Heart right ventricle (tissue), 16 donors: ENCODE data around the gene HSPA9. TPM values are rescaled to one million over a fixed set of nuclear protein-coding genes. Genes with fewer than 3 reads are reported as not detected.

Source experiments
- ATAC-seq, 8 donors: fragments of 200-7000 bp; cut with Tn5 transposase; one replicate each; pipeline ENCODE4 v1.9.1; 2020; ENCODE audit warnings: mild to moderate bottlenecking in 8 of 8, moderate library complexity in 8 of 8, moderate number of reproducible peaks in 1 of 8
- DNase-seq, 2 donors: peaks; one replicate each; pipeline ENCODE4 v3.0.0-alpha.2; 2020
- H3K27ac ChIP-seq, 10 donors: fragments of 200-600 bp; sonication (generic) in 2 of 10; one replicate each; pipeline versions ENCODE4 v1.5.0 to v1.8.0; 2020 to 2022; ENCODE audit warnings: mild to moderate bottlenecking in 3 of 10
- H3K27me3 ChIP-seq, 7 donors: fragments of 200-600 bp; one replicate each; pipeline ENCODE4 v1.8.0; 2021 to 2022; ENCODE audit warnings: mild to moderate bottlenecking in 2 of 7
- H3K36me3 ChIP-seq, 9 donors: fragments of 200-600 bp; sonication (generic) in 1 of 9; one replicate each; pipeline versions ENCODE4 v1.5.0 to v1.8.0; 2020 to 2022; ENCODE audit warnings: mild to moderate bottlenecking in 2 of 9
- H3K4me1 ChIP-seq, 9 donors: fragments of 200-600 bp; sonication (generic) in 1 of 9; one replicate each; pipeline versions ENCODE4 v1.5.0 to v1.8.0; 2020 to 2022; ENCODE audit warnings: mild to moderate bottlenecking in 4 of 9
- H3K4me3 ChIP-seq, 10 donors: fragments of 200-600 bp; sonication (generic) in 2 of 10; one replicate each; pipeline versions ENCODE4 v1.5.0 to v1.8.0; 2020 to 2022; ENCODE audit warnings: mild to moderate bottlenecking in 7 of 10, moderate library complexity in 2 of 10
- H3K9me3 ChIP-seq, 11 donors: fragments of 200-600 bp in 10 of 11; sonication (generic) in 2 of 11; one replicate each; pipeline versions ENCODE4 v1.5.0 to v1.8.0; 2013 to 2022; ENCODE audit warnings: mild to moderate bottlenecking in 2 of 11, control low read depth in 1 of 11, moderate library complexity in 1 of 11
- WGBS, 2 donors: extraction: QIAGEN DNeasy Blood & Tissue Kit; methylation state at CpG; one replicate each; pipeline ENCODE4 v1.1.7; 2013; ENCODE audit warnings: inconsistent platforms in 1 of 2; 5-methylcytosine and 5-hydroxymethylcytosine counted together
- intact Hi-C, 10 donors: fragments of 100-400 bp; cut with DNase I; formaldehyde crosslinking; loops; one replicate each; pipeline versions ENCODE4 v1.11.1 to v1.14.2; 2022
- polyA plus RNA-seq, 2 donors: library from polyadenylated mRNA; stranded (reverse); fragments of 200-250 nt; gene quantifications; one replicate each; pipeline ENCODE4 v1.2.3, GENCODE V29; 2013
- total RNA-seq, 10 donors: library from RNA; stranded (reverse); fragmentation: NEBNext Ultra II Directional in 3 of 10; extraction: Animal tissue kit (Norgen Biotek cat#: 25700) in 3 of 10; gene quantifications; one replicate each; pipeline versions ENCODE4 v1.2.1 to v1.2.4, GENCODE V29; 2021 to 2023
- TF ChIP-seq, protein P1 (sequence below), 9 donors: fragments of 200-600 bp; sonication (generic) in 2 of 9; IDR thresholded peaks; one replicate each; pipeline versions ENCODE4 v1.5.0 to v1.8.0; 2021 to 2022; ENCODE audit warnings: antibody characterized with exemption in 9 of 9, mild to moderate bottlenecking in 5 of 9, moderate library complexity in 1 of 9
- donor health status: Arrhythmogenic right ventricular cardiomyopathy.
- donor health status: ischemic (EF 13 %, LVEDD 7.1; RV severe dilation, severe dysfunction).
- donor health status: healthy with polysubstance abuse.
- donor health status: DM: no; HTN: yes; CAD: no.
- donor health status: DM: no; HTN: no; CAD: no.
- donor health status: ischemic (EF 25% LVEDD 6.9; RV normal size, moderate dysfunction).
- donor health status: ischemic (EF 25% LVEDD 5.7; RV mildly dilated, moderate dysfunction).
- donor health status: healthy.
- donor health status: DM: yes; HTN: yes; CAD: no.
- donor health status: Ischemic cardiomyopathy.
- donor health status: ischemic (EF 35%, LVEDD 5.7; RV mildly dilated, moderate dysfunction).
- donor health status: nonischemic (EF 11% LVEDD 7.7; RV severe dilation, severe dysfunction).
- donor health status: DM: yes; HTN: yes; CAD: no.
- donor health status: PGD.
- donor health status: ischemic (EF 29% LVEDD 5.4; RV normal size, mild dysfunction).
- donor health status: nonischemic (EF 23%, LVEDD 6.1; RV moderate dilation, normal function).

The HSPA9 gene
- total and polyA plus RNA-seq, 12 donors = 82.9 to 415 (median 315) TPM

DNA sequence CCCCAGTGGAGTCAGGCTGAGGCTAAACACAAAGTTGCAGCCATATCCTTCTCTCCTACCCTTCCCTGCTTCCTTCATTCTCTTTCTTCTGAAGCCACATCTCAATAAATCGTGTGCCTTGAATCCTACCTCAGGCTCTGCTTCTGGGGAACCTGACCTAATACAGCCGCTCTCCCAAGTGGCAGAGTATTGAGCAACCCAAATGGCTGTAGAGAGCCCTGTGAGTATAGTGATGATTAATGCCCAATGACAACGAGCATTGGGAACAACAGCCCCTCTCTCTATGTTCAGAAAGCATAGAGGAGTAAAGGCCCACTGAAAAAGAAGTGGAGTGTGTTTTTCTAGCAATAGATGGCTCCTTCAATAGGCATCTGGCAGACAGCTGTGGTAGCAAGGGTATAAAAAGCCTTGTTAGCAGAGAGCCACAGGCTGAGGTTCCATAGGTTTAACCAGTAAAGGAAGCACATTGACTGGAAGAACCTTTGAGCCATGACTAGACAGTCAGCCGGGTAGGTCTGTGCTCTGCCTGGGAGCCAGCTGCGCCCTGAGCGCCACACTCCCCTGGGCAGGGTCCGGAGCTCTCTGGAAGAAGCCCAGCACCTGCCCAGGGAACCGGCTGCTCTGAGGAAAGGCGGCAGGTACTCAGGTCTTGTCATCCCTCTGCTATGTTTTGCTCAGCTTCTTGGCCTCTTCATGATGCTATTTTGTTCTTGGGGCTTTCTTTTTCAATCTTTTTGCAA is 22.6 kb upstream of the HSPA9 start:
- no peak for ATAC-seq
- no peak overlapping the region for H3K27ac ChIP-seq
- no peak for DNase-seq
- TF ChIP-seq, protein P1, sequence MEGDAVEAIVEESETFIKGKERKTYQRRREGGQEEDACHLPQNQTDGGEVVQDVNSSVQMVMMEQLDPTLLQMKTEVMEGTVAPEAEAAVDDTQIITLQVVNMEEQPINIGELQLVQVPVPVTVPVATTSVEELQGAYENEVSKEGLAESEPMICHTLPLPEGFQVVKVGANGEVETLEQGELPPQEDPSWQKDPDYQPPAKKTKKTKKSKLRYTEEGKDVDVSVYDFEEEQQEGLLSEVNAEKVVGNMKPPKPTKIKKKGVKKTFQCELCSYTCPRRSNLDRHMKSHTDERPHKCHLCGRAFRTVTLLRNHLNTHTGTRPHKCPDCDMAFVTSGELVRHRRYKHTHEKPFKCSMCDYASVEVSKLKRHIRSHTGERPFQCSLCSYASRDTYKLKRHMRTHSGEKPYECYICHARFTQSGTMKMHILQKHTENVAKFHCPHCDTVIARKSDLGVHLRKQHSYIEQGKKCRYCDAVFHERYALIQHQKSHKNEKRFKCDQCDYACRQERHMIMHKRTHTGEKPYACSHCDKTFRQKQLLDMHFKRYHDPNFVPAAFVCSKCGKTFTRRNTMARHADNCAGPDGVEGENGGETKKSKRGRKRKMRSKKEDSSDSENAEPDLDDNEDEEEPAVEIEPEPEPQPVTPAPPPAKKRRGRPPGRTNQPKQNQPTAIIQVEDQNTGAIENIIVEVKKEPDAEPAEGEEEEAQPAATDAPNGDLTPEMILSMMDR (IDR thresholded peaks at IDR 0.05) = no peak
- no peak overlapping the region for H3K4me3 ChIP-seq
- H3K4me1 ChIP-seq = peaks cover 0 to 18% (median 0%) of the 10 kb centered on the region in 9 donors
- no peaks in the 10 kb centered on the region for H3K27me3 ChIP-seq
- H3K36me3 ChIP-seq = no peaks in the 10 kb centered on the region
- H3K9me3 ChIP-seq = no peaks in the 10 kb centered on the region
- intact Hi-C loops = loop anchor here in 2 of 10 donors (5.0 to 10.0 kb wide), 2 partner anchors 637 to 664 kb away; no protein-coding TSS in a partner anchor
- WGBS, 2 donors = 92 to 95% methylated on average over 9 of the region's 9 CpGs

DNA sequence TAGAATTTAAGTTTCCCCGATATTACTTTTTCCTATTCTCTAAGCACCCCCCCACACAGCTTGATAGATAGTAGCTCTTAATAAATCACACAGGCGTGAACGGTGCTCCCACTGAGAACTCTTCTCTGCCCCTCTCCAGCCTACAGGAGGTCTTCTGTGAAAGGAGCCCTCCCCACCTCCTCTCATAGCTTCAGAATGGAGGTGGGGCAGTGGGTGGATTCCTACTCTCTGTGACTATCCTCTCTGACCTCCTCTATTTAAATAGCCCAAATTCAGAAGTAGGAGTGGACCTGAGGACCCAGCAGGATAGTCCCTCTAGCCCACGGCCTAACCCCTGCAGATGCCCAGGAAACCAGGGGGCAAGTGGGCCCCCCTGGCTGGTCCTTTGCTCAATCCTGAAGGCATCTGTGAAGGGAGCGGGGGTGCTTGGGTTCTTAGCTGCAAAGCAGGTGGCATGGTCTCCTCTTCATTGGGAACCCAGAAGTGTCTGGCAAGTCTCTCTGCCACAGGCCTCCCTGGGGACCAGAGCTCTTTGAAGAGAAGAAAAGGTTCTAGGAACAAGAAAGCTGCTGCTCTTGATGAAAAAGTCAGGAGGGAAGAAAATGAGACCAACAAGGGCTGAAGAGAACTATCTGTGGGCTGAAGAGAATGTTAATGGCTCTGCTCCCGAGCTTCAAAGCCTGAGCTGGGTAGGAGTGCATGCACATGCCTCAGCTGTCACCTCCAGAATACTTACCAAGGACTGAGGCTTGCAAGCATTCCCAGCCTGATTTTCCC is 21.1 kb upstream of the HSPA9 start:
- Histone ChIP-seq H3K27ac (no peak overlapping the region), H3K27me3 (no peaks in the 10 kb centered on the region), H3K36me3 (no peaks in the 10 kb centered on the region), H3K4me1 (peaks cover 0 to 6% (median 0%) of the 10 kb centered on the region in 9 donors), H3K4me3 (no peak overlapping the region), H3K9me3 (no peaks in the 10 kb centered on the region)
- TF ChIP-seq, protein P1 (IDR thresholded peaks at IDR 0.05) = no peak
- intact Hi-C loops = loop anchor here in 2 of 10 donors (5.0 to 10.0 kb wide), 2 partner anchors 639 to 666 kb away; no protein-coding TSS in a partner anchor
- no peak for DNase-seq
- WGBS, 2 donors = 89 to 90% methylated on average over 6 of the region's 6 CpGs
- no peak for ATAC-seq

DNA sequence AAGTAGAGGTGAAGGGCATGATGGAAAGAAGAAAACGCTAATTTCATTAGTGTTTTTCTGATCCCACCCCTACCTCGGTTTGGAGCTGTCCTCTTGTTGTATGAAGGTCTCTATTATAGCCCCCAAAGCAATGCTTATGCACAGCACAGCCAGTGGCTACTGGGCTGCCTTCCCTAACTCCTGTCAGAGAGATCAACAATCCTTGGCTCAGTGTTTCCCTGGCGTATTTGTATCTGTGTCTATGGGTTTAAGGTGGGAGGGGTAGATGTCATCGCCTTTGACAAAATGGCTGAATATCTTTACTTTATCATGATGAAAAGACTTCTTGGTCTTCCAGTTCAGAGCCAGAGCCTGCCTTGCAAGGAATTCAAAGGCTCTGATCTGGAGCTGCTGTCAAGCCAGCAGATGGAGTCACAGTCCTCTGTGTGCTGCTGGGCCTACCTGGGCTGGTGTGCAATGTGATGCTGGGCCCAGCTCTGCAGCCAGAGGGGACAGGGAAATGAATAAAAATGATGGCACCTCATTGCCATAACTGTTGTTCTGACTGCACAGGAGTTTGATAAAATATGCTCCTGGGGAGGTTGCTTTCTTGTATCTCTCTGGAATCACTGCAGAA is 20.1 kb upstream of the HSPA9 start:
- Histone ChIP-seq H3K4me3 (no peak overlapping the region), H3K27me3 (no peaks in the 10 kb centered on the region), H3K27ac (no peak overlapping the region), H3K9me3 (no peaks in the 10 kb centered on the region), H3K4me1 (no peaks in the 10 kb centered on the region), H3K36me3 (no peaks in the 10 kb centered on the region)
- TF ChIP-seq, protein P1 (IDR thresholded peaks at IDR 0.05) = peak in 6 of 9 donors; percentile 7 to 46 (median 24)
- 73 to 91% methylated on average over 4 of the region's 4 CpGs for WGBS, 2 donors
- intact Hi-C loops = loop anchor here in 2 of 10 donors (5.0 to 10.0 kb wide), 2 partner anchors 640 to 667 kb away; no protein-coding TSS in a partner anchor
- no peak for DNase-seq
- ATAC-seq = peak in 1 of 8 donors; percentile 41
